COLO829 (cell line): ENCODE measurements around the gene SUDS3.

Experiments used
- DNase-seq: peaks from one replicate; pipeline ENCODE4 v3.0.0; 2012; ENCODE audit warnings: low spot score

Gene SUDS3

GRCh38 chr12:118356809-118357256, 19.5 kb upstream of the SUDS3 start:
- peak; percentile 91 for DNase-seq

- peak; percentile 83 for DNase-seq
Observed at GRCh38 chr12:118357257-118358007, 18.9 kb upstream of the SUDS3 start.

GRCh38 chr12:118358008-118358359, 18.4 kb upstream of the SUDS3 start:
- no peak for DNase-seq

GRCh38 chr12:118358612-118359540, 17.5 kb upstream of the SUDS3 start:
- no peak for DNase-seq

- no peak for DNase-seq
Observed at GRCh38 chr12:118359541-118359915, 16.8 kb upstream of the SUDS3 start.

- no peak for DNase-seq
Observed at GRCh38 chr12:118361092-118361404, 15.3 kb upstream of the SUDS3 start.

- no peak for DNase-seq
Observed at GRCh38 chr12:118361889-118362288, 14.5 kb upstream of the SUDS3 start.

GRCh38 chr12:118368821-118369220, 7.5 kb upstream of the SUDS3 start:
- DNase-seq, result no peak

GRCh38 chr12:118370601-118371000, 5.8 kb upstream of the SUDS3 start:
- DNase-seq, result no peak

GRCh38 chr12:118371321-118372282, 4.8 kb upstream of the SUDS3 start:
- DNase-seq, result no peak

GRCh38 chr12:118372541-118373495, 3.5 kb upstream of the SUDS3 start, which contains the start of gene TAOK3:
Gene TAOK3, minus strand, starts transcription at chr12:118372907. Its CDS starts 117,340 bp downstream, at chr12:118255567.
- peak; percentile 97 for DNase-seq

GRCh38 chr12:118373616-118374015, 2.7 kb upstream of the SUDS3 start:
- DNase-seq, result no peak

- DNase-seq, result no peak
Observed at GRCh38 chr12:118374126-118374725, 2.1 kb upstream of the SUDS3 start.

- no peak for DNase-seq
Observed at GRCh38 chr12:118374909-118375308, 1.4 kb upstream of the SUDS3 start.

- DNase-seq, result no peak
Observed at GRCh38 chr12:118375348-118375747, 1.0 kb upstream of the SUDS3 start.

GRCh38 chr12:118377021-118377883, 897 bp downstream of the SUDS3 start:
- no peak for DNase-seq

- peak; percentile 72 for DNase-seq
Observed at GRCh38 chr12:118377884-118378470, 1.6 kb downstream of the SUDS3 start.

GRCh38 chr12:118391424-118391823, 15.1 kb downstream of the SUDS3 start:
- DNase-seq, result no peak

- no peak for DNase-seq
Observed at GRCh38 chr12:118391836-118392235, 15.5 kb downstream of the SUDS3 start.
